HG03469 (cell line): ENCODE results near the gene EGLN1.

Experiments
- ATAC-seq: cut with Tn5 transposase; IDR thresholded peaks from one replicate; pipeline ENCODE4 v1.9.1; 2021; ENCODE audit warnings: mild to moderate bottlenecking, moderate library complexity, moderate number of reproducible peaks; ENCODE audit not compliant: unreplicated experiment

The EGLN1 gene

DNA sequence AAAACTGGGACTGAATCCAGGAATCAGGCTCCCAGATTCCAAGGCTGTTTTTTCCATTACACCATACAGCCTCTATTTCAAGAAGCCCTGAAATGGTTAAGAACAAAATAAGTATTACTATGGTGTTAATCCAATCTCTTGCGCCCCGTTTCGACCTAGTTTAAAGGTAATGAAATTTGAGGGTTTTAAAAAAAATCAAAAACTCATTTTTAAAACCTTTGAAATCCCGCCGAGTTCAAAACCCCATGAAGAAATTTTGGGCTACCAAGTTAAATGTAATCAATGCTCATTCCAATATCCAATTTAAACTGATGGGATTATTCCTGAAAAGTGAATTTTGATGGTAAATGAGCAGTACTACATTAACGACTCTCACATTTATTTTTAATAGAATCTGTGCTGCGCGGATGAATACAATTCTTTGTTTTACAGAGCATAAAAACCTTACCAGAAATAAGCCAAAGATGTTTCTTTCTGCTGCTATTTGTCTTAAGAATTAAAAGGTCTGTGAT, 767 bp upstream of the EGLN1 start:
- no peak for ATAC-seq

GRCh38 chr1:231421546-231421970, 529 bp downstream of the EGLN1 start:
- ATAC-seq = peak; percentile 12

DNA sequence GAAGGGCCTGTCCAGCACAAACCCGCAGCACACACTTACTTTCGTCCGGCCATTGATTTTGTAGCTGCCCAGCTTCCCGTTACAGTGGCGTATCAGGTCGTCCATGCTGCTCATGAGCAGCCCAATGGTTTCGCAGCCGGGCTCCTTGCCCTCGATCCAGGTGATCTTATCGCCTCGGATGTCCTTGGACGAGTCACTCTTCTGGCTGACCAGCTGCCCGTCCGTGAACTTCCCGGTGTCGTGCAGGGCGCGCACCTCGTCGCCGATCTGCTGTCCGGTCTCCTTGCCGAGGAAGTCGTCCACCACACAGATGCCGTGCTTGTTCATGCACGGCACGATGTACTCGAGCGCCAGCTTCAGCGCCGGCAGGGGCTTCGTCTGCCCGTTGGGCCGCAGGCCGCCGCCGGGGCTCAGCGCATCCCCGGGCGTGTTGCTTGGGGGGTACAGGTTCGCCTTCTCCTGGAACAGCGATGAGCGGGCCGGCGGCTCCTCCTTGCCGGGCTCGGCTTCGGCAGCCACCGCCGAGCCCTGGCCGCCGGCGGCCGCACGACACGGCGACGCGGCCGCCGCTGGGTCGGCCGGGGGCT, 1.0 kb downstream of the EGLN1 start:
- ATAC-seq = peak; percentile 5

DNA sequence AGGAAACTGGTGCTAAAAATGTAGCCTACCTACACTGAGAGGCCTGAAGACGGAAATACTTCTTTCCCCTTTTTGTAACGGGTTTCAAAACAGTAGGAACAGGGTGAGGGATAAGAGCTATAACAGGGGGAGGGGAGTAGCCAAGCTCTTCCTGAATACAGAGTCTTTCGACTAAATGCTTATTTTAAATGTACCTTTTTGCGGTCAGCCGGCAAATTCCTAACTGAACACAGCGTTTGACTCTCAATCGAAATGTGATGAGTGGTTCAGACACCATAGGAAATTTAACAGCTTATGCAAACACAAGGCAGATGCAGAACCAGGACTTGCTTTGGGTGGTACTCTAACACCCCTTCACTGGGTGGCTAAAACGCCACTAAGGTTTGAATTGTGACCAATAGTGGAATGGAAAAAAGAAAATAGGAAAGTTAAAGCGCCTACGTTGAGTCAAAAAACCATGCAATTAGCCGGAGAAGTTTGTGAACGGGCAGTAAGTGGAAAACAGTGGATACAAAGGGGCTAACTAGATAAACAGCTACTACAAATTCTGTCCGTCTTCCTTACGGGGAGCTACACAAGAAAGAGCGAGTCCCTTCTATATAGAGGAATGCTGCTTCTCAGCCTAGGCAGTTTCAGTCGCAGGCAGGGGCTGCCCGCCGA, 1.7 kb downstream of the EGLN1 start:
- ATAC-seq = no peak

GRCh38 chr1:231419738-231420298, 2.3 kb downstream of the EGLN1 start:
- ATAC-seq = no peak

DNA sequence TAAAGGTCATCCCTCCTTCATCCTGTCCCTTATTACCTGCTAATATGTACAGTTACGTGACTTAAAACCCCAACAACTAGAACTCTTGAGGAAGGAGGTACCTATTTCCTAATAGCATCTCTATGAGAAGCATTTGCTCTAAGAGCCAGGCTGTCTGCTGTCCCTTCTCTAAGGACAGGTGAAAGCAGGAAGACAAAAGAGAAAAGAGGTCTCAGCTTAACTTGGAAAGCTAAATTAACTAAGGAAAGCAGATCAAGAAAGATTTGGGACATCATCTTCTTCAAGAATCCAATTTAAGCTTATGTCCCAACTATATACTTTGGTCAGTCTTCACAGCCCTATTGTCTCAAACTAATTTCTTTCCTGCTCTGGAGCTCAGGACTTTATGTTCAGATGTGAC, 2.9 kb downstream of the EGLN1 start:
- ATAC-seq = no peak

DNA sequence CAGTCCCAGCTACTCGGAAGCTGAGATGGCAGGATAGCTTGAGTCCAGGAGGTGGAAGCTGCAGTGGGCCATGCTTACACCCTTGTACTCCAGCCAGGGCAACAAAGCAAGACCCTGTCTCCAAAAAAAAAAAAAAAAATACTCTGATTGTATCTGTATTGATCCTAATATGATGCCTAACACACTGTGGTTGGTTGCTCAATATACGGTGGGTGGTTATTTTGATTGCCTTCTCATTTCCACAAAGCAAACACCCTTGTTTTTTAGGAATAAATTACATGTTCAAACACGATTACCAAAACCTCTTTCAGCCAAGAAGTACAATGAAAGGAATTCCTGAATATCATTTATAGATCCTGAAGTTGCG, 3.4 kb downstream of the EGLN1 start:
- no peak for ATAC-seq

DNA sequence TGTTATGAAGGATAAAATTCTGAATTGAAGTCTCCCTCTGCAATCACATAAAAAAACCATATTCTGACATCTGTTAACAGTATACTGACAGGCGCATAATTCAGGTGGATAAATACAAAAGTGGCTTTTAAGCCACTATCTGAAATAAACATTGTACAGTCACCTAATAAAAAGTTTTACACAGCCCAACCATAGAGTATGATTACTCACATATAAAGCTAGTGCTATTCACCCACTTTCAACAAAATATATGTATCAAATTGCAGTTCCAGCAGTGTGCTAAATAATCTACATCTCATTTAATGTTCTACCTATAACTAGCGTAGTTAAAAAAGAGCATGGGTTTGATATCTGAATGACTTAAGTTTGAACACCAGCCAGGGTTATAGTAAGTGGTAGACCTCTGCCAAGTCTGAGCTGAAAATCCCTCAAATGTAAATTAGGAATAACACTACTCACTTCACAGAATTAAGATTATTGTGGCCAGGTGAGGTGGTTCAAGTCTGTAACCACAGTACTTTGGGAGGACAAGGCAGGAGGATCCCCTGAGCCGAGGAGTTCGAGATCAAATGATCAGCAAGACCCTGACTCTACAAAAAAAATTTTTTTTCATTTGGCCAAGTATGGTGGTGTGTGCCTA, 3.9 kb downstream of the EGLN1 start:
- no peak for ATAC-seq

DNA sequence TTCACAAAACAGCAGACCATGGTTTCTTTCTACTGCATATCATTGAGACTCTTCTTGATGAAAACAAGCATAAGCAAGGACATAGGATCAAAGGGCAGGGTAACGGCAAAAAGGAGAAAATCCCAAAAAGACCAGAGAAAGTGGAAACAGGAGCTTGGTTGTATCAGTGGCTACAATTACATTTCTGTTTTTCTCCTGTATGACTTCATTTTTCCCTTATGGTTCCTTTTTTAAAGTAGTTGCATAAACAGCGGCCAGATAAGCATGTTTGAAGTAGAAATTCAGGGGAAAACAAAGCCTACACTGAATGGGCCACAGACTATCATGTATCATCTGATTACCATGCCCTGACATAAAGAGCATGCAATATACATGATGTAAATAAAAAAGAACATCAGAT, 4.6 kb downstream of the EGLN1 start:
- ATAC-seq = no peak

DNA sequence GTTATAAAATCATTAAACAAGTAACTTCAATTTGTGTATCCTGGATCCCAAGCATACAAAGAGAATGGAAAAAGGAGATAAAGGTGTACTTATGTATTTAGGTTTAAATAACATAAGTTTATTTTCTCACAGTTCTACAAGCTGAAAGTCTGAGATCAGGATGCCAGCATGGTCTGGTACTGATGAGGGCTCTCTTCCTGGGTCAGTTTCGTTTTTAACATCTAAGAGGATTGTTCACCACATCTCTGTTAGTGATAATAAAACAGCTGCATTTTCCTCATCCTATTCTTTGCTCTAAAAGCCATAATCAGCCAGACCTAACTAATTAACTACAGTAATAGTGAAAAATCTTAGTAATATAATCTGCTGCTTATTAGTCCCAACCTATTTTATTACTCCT, 5.2 kb downstream of the EGLN1 start:
- ATAC-seq = no peak

DNA sequence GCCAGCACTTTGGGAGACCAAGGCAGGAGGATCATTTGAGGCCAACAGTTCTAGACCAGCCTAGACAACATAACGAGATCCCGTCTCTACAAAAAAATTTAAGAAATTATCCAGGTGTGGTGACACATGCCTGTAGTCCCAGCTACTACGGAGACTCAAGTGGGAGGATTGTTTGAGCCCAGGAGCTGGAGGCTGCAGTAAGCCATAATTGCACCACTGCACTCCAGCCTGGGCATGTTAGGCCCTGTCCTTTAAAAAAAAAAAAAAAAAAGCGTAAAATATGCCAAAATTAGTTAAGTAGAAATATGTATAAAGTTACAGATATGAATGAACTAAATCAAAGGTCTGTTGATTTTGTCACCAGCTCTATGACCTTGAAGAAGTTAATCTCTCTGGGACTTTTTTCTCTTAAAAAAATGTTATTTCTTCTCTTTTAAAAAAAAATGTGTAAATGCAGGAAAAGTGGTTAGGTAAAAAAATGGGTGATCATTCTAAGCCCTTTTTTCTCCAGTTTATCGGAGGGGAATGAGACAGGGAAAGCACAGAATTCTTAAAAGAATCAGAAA, 7.0 kb downstream of the EGLN1 start:
- no peak for ATAC-seq

DNA sequence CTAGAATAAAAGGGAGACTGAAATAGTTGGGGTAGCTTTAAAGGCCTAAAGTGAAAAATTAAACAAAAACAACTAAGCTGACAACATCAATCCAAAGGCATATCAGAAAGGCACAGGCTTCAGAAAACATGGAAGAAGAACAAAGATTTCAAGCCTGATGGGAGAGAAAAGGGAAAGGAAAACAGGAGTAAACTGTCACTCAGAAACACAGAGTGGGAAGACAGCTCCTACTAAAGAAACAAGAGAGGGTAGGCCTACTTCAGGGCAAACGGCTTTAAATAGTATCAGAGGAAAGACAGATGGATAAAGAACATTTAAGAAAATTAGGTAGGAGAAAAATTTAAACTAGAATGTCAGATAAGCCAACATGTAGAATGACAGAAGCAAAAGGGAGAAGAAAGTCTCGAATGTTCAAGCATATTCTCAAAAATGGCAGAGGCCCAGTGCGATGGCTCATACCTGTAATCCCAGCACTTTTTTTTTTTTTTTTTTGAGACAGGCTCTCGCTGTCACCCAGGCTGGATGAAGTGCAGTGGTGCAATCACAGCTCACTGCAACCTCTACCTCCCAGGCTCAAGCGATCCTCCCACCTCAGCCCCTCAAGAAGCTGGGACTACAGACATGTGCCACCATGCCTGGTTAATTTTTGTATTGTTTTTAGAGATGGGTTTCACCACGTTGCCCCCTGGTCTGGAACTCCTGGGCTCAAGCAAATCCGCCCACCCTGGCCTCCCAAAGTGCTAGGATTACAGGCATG, 7.6 kb downstream of the EGLN1 start:
- ATAC-seq = no peak

DNA sequence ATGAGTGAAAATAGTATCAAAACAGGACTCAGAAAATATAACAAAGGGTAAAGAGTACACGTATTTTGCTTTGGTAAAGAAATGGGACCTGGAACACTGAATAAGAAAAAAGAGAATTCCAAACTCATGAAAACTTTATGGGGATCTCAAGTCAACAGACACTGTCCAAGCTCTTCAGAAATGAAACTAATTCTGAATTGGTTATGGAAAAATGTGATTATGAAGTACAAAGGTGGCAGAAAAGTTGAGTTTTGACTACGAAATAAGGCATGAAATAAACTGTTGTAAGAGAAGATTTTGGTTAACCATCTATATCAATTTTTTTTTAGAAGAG, 8.4 kb downstream of the EGLN1 start:
- ATAC-seq = no peak

- no peak for ATAC-seq
These were observed 11.0 kb downstream of the EGLN1 start for GRCh38 chr1:231411036-231411531.

GRCh38 chr1:231410036-231410612, 12.0 kb downstream of the EGLN1 start:
- ATAC-seq = no peak

GRCh38 chr1:231408528-231409094, 13.5 kb downstream of the EGLN1 start:
- ATAC-seq = no peak

GRCh38 chr1:231407547-231408396, 14.3 kb downstream of the EGLN1 start:
- ATAC-seq = no peak

DNA sequence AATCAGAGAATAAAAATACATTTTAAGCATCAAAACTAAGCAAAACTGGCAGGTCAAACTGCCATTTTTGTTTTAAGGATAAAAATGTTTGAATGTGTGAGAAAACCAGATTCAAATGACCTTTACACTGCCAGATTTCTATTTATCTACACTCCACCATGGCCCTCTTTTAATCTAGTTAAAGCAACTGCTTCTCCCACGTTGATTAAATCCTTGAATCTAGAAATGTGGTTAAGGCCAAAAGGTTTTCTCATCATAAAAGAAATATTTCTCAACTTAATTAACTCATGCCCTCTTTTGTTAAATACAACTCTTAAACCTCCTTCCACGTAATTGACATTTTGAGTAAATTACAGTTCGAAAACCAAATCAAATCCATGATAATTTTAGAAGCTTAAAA, 15.0 kb downstream of the EGLN1 start:
- no peak for ATAC-seq

GRCh38 chr1:231404318-231404717, 17.8 kb downstream of the EGLN1 start:
- no peak for ATAC-seq
